Activated T-cell treated with anti-CD3 and anti-CD28 coated beads, Interleukin-2, amount 50 U/mL, for 48 hours (primary cell): ENCODE data around the gene DOCK4.

Experiments
- DNase-seq, 2 experiments: peaks; one replicate each; pipeline ENCODE4 v3.0.0-alpha.2; 2020

DOCK4 gene

DNA sequence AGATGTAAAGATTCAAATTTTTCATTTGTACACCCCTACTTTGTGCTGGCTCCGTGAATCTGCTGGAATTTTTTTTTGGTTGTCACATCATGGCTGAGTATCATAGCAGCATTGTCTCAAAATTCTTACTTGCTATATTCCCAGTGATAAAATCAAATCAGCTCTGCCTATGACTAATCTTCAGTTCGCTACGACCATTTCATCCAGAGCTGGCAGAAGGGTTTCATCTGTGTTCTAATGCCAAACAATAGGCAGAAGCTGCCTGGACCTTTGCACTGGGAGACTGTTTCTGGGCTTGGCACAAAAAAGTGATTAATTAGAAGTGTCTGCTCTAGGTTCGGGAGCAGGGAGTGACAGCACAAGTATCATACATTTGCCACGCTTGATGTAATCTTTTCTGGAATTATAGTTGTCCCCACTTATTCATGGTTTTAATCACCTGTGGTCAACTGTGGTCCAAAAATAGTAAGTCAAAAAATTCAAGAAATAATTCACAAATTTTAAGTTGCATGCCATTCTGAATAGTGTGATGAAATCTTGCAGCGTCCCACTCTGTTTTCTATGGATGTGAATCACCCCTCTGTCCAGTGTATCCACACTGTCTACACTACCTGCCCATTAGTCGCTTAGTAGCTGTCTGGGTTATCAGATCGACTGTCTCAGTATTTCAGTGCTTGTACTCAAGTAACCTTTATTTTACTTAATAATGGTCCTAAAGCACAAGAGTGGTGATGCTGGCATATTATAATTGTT, 523.4 kb downstream of the DOCK4 start:
- DNase-seq, result no peak

DNA sequence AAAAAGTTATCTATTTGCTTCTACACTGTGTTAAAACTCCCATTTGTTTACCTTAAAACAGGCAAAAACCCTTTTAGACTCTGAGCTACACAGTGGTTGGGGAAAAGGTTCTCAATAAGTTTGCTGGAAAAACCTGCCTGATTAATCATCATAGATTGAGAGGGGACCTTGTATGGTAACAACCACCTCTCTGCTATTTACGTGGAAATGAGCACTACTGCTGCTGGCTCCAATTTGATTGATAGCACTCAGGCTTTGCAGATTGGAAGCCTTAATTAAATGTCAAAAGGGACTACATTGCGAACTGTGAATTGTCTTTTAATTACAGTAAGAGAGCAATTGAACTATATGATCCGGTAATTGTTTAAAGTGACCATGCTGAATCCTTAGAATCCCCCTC, 525.0 kb downstream of the DOCK4 start:
- DNase-seq, result no peak

DNA sequence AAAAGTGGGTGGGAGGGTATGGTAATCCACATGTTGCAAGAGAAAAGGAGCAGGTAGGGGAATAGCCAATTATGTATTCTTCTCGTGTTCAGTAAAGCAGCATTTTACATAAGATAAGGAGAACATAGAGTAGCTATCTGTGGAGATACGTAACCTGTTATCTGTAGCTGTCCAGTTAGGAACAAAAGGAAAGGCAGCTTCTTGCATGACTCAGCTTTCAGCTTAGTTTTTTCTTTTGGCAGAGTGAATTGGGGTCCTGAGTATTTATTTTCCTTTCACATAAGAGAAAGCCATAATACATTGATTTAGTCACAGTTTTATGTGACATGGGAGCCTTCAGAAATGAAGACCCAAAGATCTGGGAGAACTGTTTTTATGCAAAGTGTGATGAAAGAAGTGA, 527.2 kb downstream of the DOCK4 start:
- DNase-seq, result no peak

- DNase-seq, result no peak
Measured at GRCh38 chr7:111678281-111678680, 527.9 kb downstream of the DOCK4 start.

- DNase-seq, result no peak
Measured at GRCh38 chr7:111677848-111678247, 528.4 kb downstream of the DOCK4 start.

- DNase-seq, result no peak
Measured at GRCh38 chr7:111676811-111677210, 529.4 kb downstream of the DOCK4 start.
